ENCODE measurements around the gene PCSK1N.

PCSK1N gene

DNA sequence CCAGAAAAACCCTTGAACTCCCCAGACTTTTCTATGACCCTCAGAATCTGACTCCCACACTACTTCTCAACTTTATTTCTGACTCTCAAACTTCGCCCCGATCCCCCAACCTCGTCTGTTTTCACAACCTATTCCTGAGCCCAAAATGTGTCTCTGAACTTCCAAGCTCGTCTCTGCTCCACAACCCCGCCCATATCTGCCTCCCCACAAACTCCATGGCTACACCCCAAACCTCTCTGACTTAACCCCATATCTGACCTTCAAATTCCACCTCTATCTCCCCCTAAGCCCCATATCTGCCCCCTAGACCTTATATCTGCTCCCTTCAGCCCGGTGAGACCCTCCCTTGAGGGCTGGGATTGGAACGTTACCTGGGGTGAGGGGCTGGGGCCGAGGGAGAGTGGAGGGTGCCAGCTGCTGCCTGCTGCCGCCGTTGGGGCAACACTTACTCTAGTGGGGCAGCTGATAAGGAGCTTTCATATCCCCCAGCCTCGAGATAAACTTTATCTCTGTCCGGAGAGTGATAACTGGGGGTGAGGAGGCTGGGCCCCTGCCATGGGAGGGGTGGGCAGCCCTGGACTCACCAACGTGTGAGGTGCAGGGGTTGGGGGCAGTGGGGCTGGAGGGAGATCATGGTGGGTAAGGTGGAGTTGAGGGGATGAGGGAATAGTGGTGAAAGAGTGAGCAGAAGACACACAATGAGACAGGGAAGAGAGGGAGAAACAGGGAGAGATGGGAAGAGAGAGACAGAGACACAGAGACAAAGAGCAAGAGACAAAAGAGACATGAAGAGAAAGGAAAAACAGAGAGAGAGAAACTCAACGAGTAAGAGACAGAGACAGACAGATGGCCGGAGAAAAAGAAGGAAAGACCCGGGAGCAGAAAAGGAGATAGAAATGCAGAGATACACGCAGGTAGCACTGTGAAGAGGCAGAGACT is 47.6 kb downstream of the PCSK1N start:
- DNase-seq = no peak

DNA sequence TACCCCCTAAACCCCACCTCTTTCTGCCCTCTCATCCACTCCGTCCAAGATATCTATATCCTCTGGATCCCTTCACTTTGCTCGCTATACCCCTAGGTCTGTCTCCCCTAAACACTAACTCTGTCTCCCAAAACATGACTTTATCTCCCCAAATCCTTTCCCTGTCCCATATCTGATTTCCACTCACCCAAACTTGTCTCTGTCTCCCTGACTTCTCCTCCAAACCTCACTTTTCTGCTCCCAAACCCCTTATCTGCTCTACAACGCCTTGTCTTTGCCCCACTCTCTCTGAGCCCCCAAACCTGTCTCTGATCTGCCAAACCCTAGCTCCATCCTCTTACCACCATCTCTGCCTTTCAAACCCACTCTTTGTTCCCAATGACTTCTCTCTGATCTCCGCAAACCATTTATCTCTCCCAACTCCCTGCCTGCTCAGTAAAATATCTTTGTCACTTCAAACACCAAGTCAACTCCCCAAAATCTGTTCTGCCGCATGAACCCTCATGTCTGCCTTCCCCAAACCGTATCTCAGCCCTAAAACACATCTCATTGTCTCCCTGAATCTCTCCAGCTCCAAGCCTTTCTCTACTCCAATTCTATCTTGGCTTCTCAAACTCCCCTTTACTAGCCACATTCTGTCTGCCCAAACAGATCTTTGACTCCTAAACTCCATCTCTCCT is 48.4 kb downstream of the PCSK1N start:
- no peak for DNase-seq

DNA sequence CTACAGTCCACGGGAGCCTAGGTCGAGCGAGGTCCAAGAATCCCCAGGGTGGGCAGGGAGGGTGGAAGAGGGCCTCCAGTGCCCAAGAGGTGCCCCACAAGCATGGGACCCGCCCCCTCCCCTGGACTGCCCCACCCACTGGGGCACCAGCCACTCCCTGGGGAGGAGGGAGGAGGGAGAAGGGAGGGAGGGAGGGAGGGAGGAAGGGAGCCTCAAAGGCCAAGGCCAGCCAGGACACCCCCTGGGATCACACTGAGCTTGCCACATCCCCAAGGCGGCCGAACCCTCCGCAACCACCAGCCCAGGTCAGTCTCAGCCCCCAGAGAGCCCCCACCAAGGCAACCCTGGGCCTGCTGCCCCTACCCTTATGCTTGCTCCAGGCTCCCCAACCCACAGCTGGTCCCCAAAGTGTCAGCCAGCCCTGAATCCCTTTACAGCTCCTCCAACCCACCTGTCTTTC is 49.0 kb downstream of the PCSK1N start, which contains the start of gene GATA1:
GATA1 (plus strand) TSS at position 250 of the 460 bp plus-strand sequence. CDS start 4,520 bp downstream, outside the sequence.
- DNase-seq = no peak

DNA sequence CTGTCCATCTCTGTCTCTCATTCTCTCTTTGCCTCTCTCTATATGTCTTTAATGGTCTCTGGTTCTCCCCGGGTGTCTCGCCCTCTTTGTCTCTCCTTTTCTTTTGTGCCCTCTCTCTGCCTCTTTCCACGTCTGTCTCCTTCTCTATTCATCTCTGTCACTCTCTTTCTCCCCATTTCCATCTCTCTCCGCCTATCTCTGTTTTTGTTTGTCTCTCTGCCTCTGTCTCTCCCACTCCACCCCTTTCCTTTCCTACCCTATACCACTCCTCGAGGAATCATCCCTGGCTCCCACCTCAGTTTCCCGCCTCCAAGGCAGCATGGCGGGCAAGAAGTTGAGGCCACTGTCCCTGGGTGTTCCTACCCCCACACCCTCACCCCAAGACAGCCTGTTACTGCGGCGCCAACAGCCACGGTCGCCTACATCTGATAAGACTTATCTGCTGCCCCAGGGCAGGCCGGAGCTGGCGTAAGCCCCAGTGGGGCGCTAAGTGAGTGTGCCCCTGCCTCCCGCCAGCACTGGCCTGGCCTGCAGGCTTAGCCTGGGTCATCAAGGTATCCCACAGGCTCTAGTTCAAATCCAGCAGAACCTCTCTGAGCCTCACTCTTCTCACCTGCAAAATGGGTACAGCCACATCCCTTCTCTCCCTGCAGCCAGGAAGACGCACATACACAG is 49.7 kb downstream of the PCSK1N start:
- DNase-seq = no peak

DNA sequence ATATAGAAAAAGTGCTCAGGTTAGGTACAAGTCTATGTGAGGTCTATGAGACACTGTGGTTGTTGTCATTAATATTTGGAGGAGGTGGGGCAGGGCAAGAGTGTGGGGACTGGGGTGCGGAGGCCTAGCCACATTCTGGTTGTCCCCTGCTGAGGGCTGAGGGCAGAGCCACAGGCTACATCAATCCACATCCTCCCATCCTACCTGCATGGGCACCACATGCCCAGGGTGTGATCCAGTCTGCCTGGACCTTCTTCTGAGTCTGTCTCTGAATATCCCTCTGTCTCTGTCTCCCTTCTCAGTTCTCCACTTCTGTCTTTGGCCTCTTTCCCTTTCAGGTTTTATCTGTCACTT is 50.2 kb downstream of the PCSK1N start:
- DNase-seq = no peak

DNA sequence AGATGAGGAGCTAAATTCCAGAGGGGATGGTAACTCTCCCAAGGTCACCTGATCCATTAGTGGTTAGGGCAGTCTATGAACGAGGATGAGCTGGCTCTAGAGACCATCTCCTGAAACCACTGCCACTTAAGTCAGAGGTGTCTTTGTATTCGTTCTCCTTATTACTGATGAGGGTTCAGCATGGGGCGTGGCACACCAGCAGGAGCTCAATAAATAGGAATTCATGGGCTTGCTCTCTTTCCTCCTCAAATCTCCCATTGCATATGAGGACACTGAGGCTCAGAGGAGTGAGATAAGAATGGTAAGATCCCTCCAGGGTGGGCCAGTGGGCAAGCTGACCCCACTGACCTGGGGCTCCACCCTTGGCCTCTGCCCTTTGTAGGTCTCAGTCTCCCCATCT is 50.7 kb downstream of the PCSK1N start:
- no peak for DNase-seq

DNA sequence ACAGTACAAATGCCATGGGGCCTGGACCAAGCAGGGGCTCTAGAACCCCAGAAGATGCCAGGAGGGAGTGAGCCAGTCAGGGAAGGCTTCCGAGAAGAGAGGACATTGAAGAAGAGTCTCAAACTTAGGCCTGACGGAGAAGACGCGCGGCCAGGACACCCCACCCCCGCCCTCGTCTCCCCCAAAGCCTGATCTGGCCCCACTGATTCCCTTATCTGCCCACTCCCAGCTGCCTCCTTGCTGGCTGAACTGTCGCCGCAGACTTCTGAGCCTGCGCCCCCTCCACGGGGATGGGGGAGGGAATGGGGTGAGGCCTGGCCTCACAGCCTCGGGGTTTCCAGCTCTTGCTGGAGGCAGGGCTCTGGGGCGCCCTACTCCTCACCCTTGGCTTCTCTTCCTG is 52.6 kb downstream of the PCSK1N start:
- no peak for DNase-seq

DNA sequence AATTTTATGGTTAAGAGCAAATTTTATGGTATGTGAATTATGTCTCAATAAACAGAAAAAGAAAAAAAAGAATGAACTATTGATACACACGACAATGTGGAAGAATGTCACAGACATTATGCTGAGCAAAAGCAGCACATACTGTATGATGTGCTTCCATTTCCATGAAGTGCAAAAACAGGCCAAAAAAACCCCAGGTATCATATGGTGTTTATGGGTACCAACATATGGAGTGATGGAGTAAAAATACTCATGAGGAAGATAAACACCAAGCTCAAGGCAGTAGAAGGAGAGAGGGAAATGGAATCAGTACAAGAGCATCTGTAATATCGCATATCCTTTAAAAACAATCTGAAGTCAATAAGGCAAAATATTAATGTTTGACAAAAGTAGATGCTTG is 53.2 kb downstream of the PCSK1N start:
- no peak for DNase-seq

DNA sequence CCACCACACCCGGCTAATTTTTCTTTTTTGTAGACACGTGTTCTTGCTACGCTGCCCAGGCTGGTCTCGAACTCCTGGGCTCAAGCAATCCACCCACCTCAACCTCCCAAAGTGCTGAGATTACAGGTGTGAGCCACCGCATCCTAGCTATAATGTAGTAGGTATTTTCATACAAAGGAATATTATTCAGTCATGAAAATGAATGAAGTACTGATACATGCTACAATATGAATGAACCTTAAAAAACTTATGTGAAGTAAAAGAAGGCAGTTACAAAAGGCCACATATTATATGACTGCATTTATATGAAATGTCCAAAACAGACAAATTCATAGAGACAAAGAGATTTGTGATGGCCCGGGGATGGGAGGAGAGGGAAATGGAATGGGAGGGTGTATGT is 53.7 kb downstream of the PCSK1N start:
- no peak for DNase-seq

Data from stimulated activated CD4-positive, alpha-beta T cell treated with anti-CD3 and anti-CD28 coated beads, Interleukin-2, amount 100 ng/mL, for 48 hours (primary cell).